GM12891 (cell line): ENCODE data around the gene GRIK1.

Experiments used
- DNase-seq: peaks from one replicate; pipeline ENCODE4 v3.0.0; 2011; ENCODE audit warnings: low spot score; ENCODE audit not compliant: insufficient read length
- FAIRE-seq: peaks from 2 replicates; lab custom pipeline; 2011; peaks lifted over from hg19 to GRCh38; lab: Jason Lieb, UNC
- PAX5 ChIP-seq: IDR thresholded peaks from 2 replicates; pipeline ENCODE4 v1.6.1; 2011; ENCODE audit warnings: low read length, moderate library complexity, mild to moderate bottlenecking; ENCODE audit not compliant: insufficient read depth, severe bottlenecking
- POLR2A ChIP-seq: IDR thresholded peaks from 2 replicates; pipeline ENCODE4 v1.6.1; 2011; ENCODE audit warnings: low read depth, low read length, control low read depth
- POLR2AphosphoS5 ChIP-seq: IDR thresholded peaks from 2 replicates; pipeline ENCODE4 v1.6.1; 2011; ENCODE audit warnings: low read depth, low read length, control low read depth
- POU2F2 ChIP-seq: IDR thresholded peaks from 2 replicates; pipeline ENCODE4 v1.6.1; 2011; ENCODE audit warnings: low read depth, mild to moderate bottlenecking, control low read depth, low read length, moderate library complexity
- SPI1 ChIP-seq: IDR thresholded peaks from 2 replicates; pipeline ENCODE4 v1.6.1; 2011; ENCODE audit warnings: low read depth, low read length, control low read depth
- TAF1 ChIP-seq: IDR thresholded peaks from 2 replicates; pipeline ENCODE4 v1.6.1; 2011; ENCODE audit warnings: low read depth, low read length, control low read depth

Gene GRIK1

DNA sequence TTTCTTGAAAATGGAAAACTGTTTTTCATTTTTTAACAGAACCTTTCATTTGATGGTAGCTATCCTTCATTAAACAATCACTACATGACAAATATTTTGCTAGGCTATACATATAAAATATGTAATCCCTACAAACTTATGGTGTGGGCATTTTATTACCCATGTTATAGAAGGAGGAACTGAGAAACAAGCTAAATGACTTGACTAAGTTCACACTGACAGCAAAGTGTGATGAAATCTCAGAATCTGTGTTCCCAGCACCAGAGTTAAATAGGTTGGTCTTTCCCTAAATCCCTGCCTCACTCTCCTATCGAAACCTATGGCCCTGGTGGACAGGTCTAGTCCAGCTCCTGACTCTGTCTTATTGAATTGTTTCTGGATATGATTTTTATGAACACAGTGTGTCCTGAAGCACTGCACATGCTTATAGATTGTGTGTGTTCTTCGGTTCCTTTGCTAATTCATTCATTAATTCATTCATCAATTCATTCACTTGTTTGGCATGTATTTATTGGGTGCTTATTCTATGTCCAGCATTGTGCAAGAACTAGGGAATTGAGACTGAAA lies 301.0 kb downstream of the GRIK1 start:
- DNase-seq (no peak), FAIRE-seq (peak; percentile 65)
- no peak for TF ChIP-seq PAX5
- no peak for TF ChIP-seq POU2F2
- TF ChIP-seq SPI1 = peak; percentile 94
- no peak for TF ChIP-seq POLR2A

DNA sequence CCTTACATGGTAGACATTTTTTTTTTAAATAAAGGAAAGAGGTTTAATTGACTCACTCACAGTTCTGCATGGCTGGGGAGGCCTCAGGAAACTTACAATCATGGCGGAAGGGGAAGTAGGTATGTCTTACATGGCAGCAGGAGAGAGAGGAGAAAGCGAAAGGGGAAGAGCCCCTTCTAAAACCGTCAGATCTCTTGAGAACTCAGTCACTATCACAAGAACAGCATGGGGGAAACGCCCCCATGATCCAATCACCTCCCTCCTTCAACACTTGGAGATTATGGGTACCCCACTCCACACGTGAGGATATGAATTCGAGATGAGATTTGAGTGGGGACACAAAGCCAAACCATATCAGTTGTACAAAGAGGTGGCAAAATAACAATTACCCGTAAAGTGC lies 301.7 kb downstream of the GRIK1 start:
- no peak for TF ChIP-seq TAF1
- no peak for TF ChIP-seq POLR2AphosphoS5
- peak; percentile 59 for TF ChIP-seq SPI1
- no peak for DNase-seq
- peak; percentile 57 for FAIRE-seq

GRCh38 chr21:29637553-29637952 lies 302.2 kb downstream of the GRIK1 start:
- FAIRE-seq = no peak
- DNase-seq = no peak
- TF ChIP-seq POLR2A (no peak), POU2F2 (no peak), PAX5 (no peak), TAF1 (no peak), SPI1 (no peak), POLR2AphosphoS5 (no peak)

- no peak for DNase-seq
- FAIRE-seq = no peak
- no peak for TF ChIP-seq SPI1
- TF ChIP-seq TAF1 = no peak
- TF ChIP-seq POLR2AphosphoS5 = no peak
- no peak for TF ChIP-seq PAX5
- TF ChIP-seq POLR2A = no peak
- TF ChIP-seq POU2F2 = no peak
Observed at GRCh38 chr21:29637134-29637533, 302.7 kb downstream of the GRIK1 start.

GRCh38 chr21:29634418-29634817 lies 305.4 kb downstream of the GRIK1 start:
- DNase-seq (no peak), FAIRE-seq (no peak)
- TF ChIP-seq POU2F2 = no peak
- no peak for TF ChIP-seq PAX5
- TF ChIP-seq TAF1 = no peak
- TF ChIP-seq SPI1 = no peak
- no peak for TF ChIP-seq POLR2AphosphoS5
- no peak for TF ChIP-seq POLR2A

DNA sequence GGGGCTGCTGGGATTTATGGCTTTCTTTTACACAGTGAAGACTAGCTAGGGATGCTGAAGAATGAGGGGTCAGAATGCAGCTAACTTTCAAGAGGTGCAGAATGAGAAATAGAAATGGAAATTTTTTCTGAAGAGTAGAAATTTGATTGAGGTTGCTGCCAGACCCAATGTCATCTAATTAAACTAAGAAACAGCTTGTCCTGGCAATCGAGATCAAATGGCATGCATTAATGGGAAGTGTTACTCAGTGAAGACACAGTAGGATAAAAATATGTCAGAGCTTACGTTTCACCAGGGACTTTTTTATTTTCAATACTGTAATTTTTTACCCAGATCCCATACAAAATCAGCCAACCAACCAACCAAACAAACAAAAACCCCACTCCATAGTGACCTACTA lies 306.0 kb downstream of the GRIK1 start:
- no peak for FAIRE-seq
- DNase-seq = no peak
- TF ChIP-seq PAX5 (no peak), SPI1 (no peak), POLR2A (no peak), POLR2AphosphoS5 (no peak), TAF1 (no peak), POU2F2 (no peak)

DNA sequence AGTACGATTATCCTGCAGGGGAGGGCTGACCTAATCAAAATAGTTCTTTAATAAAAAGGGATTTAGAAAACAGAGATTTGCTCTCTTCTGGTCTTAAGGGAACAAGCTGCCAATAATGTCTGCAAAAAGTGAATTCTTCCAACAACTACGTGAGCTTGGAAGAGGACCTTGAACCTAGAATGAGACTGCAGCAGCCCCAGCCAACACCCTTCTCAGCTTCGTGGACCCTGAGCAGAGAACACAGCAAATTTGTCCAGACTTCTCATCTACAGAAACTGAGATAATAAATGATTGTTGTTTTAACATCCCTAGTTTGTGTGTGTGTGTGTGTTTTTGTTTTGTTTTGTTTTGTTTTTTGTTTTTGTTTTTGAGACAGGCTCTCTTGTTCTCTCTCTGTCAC lies 309.4 kb downstream of the GRIK1 start:
- DNase-seq (no peak), FAIRE-seq (no peak)
- TF ChIP-seq POU2F2 = no peak
- no peak for TF ChIP-seq TAF1
- TF ChIP-seq SPI1 = no peak
- no peak for TF ChIP-seq POLR2AphosphoS5
- TF ChIP-seq PAX5 = no peak
- TF ChIP-seq POLR2A = no peak

DNA sequence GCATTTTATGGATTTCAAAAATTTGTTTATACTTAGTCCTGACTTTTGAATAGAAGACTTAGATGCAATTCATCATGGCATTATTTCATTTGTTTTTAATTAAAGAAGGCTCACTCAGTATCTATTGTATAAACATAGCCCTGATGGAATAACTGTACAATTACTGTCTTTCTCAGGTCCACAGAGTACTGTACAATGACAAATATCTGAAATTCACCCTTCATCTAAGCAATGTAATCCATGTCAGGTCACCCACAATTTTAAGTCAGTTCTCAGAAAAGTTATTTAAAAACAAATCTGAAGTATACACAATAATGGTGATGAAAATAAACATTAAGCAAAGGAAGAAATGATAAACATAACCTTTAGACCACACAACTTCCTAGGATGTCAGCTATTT lies 311.9 kb downstream of the GRIK1 start:
- TF ChIP-seq POLR2A (no peak), PAX5 (no peak)
- no peak for FAIRE-seq
- DNase-seq = no peak

- no peak for DNase-seq
- no peak for TF ChIP-seq POLR2A
- TF ChIP-seq POU2F2 = no peak
- no peak for TF ChIP-seq POLR2AphosphoS5
- no peak for TF ChIP-seq SPI1
- FAIRE-seq = no peak
Observed at GRCh38 chr21:29626801-29627470, 312.9 kb downstream of the GRIK1 start.

DNA sequence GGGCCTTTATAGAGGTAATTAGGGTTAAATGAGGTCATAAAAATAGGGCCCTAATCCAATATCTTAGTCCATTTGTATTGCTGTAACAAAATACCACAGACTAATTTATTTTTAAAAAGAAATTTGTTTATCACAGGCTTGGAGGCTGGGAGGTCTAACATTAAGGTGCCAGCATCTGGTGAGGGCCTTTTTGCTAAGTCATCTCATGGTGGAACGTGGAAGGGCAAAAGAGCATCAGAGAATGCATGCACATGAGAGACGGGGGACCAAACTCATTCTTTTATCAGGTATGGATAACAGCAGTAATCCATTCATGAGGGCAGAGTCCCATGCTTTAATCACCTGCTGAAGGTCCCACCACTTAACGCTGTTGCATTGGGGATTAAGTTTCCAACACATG lies 313.8 kb downstream of the GRIK1 start:
- TF ChIP-seq TAF1 = no peak
- TF ChIP-seq SPI1 = no peak
- TF ChIP-seq POLR2A = no peak
- no peak for TF ChIP-seq POU2F2
- TF ChIP-seq PAX5 = no peak
- TF ChIP-seq POLR2AphosphoS5 = no peak
- DNase-seq (no peak), FAIRE-seq (no peak)

- DNase-seq = no peak
- no peak for TF ChIP-seq TAF1
- no peak for TF ChIP-seq POLR2AphosphoS5
- no peak for TF ChIP-seq SPI1
- no peak for TF ChIP-seq PAX5
- TF ChIP-seq POLR2A = no peak
- TF ChIP-seq POU2F2 = no peak
- no peak for FAIRE-seq
Observed at GRCh38 chr21:29624776-29625175, 315.0 kb downstream of the GRIK1 start.
